Kidney epithelial cell (primary cell): Measurements from ENCODE around the gene MRPS16. TPM values are rescaled to one million over a fixed set of nuclear protein-coding genes. Genes with fewer than 3 reads are reported as not detected.
A peak's percentile ranks its signal among the peaks of the same experiment; 100 is the strongest.

ENCODE experiments used
- DNase-seq: peaks from one replicate; pipeline ENCODE4 v3.0.0-alpha.2; 2010; ENCODE audit warnings: low read depth
- H3K27me3 ChIP-seq: 2 replicates; pipeline ENCODE4 v1.6.0; 2011; ENCODE audit warnings: low read length; ENCODE audit not compliant: control insufficient read depth, insufficient read depth
- H3K36me3 ChIP-seq: 2 replicates; pipeline ENCODE4 v1.5.1; 2011; ENCODE audit warnings: low read length; ENCODE audit not compliant: control insufficient read depth, insufficient read depth
- H3K4me3 ChIP-seq: 2 replicates; pipeline ENCODE4 v1.5.1; 2011; ENCODE audit warnings: low read depth, mild to moderate bottlenecking, control low read depth, low read length
- total RNA-seq: library from RNA; depleted of rRNA; stranded (reverse); fragments of >200 nt; gene quantifications from 2 replicates; pipeline ENCODE4 v1.2.3, GENCODE V29; 2015
- TF ChIP-seq, protein P1 (sequence below): IDR thresholded peaks from 2 replicates; pipeline ENCODE4 v1.5.1; 2011; ENCODE audit warnings: mild to moderate bottlenecking, moderate library complexity, low read length, control low read depth, inconsistent platforms; ENCODE audit not compliant: insufficient read depth, poor library complexity, severe bottlenecking

The MRPS16 gene
- total RNA-seq, 1 donor from 2014 or later: 71.9 TPM

DNA sequence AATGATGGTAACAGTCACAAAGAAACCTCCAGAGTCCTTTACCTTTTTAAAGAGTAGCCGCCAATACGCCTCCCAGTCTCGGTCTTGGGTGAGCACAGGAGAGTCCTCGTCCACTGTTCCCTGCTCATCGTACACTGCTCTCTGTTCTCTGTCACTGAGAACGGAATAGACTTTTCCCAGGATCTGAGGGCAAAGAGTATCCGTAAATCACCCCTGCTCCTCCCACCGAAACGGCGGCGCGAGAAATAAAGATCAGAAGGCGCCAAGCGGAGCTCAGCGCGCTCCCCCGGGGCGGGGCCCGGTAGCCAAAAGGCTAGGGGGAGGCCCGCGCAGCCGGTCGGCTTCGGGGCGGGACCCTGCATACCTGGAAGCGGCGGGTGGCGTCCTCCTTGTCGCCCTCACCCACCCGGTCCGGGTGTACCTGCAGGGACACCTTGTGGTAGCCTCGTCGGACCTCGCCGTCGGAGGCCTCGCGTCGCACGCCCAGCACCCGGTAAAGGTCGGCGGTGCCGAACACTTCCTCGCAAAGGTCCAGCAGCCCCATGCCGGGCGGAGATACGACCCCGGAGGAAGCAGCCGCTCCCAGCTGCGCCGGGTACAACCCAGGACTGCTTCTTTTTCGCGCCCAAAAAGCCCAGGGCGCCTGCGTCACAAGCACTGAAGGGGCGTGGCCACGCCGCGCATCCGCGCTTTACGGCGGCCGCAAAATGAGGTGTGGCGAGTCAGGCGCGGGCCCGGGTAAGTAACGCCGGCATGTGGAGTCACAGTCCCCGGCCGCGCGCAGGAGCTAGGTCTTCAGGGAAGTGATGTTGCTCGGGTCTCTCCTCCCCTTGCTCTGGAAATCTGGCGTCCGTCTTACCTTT is 5.6 kb downstream of the MRPS16 start, which contains the start of gene DNAJC9:
TSS of gene DNAJC9 (minus strand) at position 610 of the 863 bp plus-strand sequence. CDS start at position 544, 66 bp downstream.
- peak within 1 kb of the TSS; percentile 94 for H3K4me3 ChIP-seq
- no peaks in the 10 kb centered on the region for H3K27me3 ChIP-seq
- TF ChIP-seq, protein P1, sequence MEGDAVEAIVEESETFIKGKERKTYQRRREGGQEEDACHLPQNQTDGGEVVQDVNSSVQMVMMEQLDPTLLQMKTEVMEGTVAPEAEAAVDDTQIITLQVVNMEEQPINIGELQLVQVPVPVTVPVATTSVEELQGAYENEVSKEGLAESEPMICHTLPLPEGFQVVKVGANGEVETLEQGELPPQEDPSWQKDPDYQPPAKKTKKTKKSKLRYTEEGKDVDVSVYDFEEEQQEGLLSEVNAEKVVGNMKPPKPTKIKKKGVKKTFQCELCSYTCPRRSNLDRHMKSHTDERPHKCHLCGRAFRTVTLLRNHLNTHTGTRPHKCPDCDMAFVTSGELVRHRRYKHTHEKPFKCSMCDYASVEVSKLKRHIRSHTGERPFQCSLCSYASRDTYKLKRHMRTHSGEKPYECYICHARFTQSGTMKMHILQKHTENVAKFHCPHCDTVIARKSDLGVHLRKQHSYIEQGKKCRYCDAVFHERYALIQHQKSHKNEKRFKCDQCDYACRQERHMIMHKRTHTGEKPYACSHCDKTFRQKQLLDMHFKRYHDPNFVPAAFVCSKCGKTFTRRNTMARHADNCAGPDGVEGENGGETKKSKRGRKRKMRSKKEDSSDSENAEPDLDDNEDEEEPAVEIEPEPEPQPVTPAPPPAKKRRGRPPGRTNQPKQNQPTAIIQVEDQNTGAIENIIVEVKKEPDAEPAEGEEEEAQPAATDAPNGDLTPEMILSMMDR: peak; percentile 9
- H3K36me3 ChIP-seq: no peaks in the 10 kb centered on the region
- DNase-seq: peak; percentile 68

DNA sequence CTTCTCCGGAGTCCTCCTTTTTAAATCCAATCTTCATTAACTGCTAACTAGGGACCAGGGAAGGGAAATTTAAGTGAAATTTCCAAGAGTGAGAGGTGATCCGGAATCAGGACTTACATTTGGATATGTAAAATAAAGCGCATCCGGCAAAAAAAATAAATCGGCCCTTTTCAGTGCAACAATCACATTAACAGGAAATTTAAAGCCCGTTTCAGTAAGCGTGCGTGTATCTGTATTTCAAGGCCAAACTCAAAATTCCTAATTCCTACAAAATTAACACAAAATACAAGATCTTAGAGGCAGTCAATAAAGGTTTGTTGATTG is 6.2 kb downstream of the MRPS16 start:
- H3K4me3 ChIP-seq: peak overlapping the region; percentile 94
- TF ChIP-seq, protein P1: no peak
- DNase-seq: no peak
- no peaks in the 10 kb centered on the region for H3K27me3 ChIP-seq
- H3K36me3 ChIP-seq: no peaks in the 10 kb centered on the region

DNA sequence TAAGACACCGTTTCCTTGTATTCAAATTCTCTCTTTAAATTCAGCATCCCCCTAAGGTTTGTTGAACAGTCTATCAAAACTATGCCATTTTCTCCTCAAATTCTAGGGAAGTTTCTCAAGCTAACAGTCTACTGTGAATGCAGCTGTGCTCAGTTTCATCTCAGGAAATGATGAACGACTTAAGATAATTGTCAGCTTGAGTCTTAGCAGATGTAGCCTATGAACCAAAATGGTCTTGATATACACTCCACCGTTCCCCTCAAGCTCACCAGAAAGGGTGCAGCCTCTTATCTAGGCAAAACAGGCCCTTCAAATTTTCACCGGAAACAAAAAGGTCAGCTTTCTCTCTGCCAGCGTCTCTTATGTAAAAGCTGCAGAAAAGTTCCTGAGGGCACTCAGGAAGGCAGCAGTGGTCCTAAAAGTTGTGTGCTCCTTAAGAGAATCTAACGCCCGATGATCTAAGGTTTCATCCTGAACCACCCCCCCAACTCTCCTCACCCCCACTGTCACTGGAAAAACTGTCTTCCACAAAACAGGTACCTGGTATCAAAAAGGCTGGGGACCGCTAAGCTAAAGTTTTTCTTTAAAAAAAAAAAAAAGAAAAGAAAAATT is 7.5 kb downstream of the MRPS16 start:
- Histone ChIP-seq H3K4me3 (peak overlapping the region; percentile 2), H3K27me3 (no peaks in the 10 kb centered on the region), H3K36me3 (no peaks in the 10 kb centered on the region)
- TF ChIP-seq, protein P1: no peak
- no peak for DNase-seq

DNA sequence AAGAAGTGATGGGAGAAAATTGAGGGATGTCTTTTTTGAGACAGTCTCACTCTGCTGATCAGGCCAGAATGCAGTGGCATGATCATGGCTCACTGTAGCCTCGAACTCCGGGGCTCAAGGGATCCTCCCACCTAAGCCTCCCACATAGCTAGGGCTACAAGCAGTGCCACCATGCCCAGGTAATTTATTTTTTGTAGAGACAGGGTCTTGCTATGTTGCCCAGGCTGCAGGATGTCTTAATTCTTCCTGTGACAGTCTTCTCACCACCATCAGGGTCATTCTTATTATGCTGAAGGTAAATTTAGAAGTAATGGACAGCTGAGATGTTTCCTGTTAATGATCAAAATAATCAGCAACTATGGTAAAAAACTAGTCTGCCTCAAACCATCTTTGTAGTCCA is 12.5 kb downstream of the MRPS16 start:
- no peak overlapping the region for H3K4me3 ChIP-seq
- TF ChIP-seq, protein P1: no peak
- DNase-seq: no peak
- H3K27me3 ChIP-seq: no peaks in the 10 kb centered on the region
- no peaks in the 10 kb centered on the region for H3K36me3 ChIP-seq

DNA sequence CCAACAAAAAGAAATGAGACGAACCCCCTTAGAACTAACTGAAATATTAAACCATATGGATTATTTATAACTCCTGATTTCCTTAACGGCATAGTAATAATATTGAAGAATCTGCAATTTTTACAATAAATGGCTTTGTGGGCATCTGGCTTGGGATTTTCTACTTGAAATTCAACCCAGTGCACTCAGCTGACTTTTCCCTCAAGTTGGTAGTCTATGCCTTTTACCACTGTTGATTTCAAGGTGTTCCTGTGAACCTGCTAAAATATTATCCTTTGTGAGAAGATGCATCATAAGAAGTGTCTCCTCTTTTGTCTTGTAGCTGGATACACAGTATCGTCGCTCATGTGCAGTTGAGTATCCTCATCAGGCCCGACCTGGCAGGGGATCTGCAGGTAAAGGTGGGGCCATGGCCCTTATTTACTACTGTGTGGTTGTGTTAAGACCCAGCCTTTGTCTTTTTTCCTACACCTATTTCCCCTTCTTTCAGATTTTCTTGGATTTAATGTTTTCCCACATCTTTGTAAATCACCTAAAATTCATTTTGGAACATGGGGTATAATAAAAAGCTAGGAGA is 13.4 kb downstream of the MRPS16 start:
- TF ChIP-seq, protein P1: no peak
- Histone ChIP-seq H3K4me3 (no peak overlapping the region), H3K36me3 (no peaks in the 10 kb centered on the region), H3K27me3 (no peaks in the 10 kb centered on the region)
- no peak for DNase-seq
